Hepatocyte (in vitro differentiated cells): ENCODE measurements around the gene FLCN. TPM values are rescaled to one million over a fixed set of nuclear protein-coding genes. Genes with fewer than 3 reads are reported as not detected.

ENCODE experiments used
- DNase-seq: peaks from one replicate; pipeline ENCODE4 v3.0.0-alpha.2; 2016; ENCODE audit warnings: low spot score
- H2AFZ ChIP-seq: fragments of 200-600 bp; sonication (generic); 2 replicates; pipeline ENCODE4 v1.6.0; 2016; ENCODE audit warnings: antibody characterized with exemption, mild to moderate bottlenecking
- H3K27ac ChIP-seq: fragments of 200-600 bp; sonication (generic); 2 replicates; pipeline ENCODE4 v1.5.1; 2016; ENCODE audit warnings: mild to moderate bottlenecking
- H3K27me3 ChIP-seq: fragments of 200-600 bp; sonication (generic); 2 replicates; pipeline ENCODE4 v1.6.1; 2016
- H3K36me3 ChIP-seq: fragments of 200-600 bp; sonication (generic); replicated peaks from 2 replicates; pipeline ENCODE4 v1.5.1; 2016; ENCODE audit warnings: low read depth; ENCODE audit not compliant: insufficient read depth
- H3K4me1 ChIP-seq: fragments of 200-600 bp; sonication (generic); 2 replicates; pipeline ENCODE4 v1.5.1; 2016; ENCODE audit warnings: mild to moderate bottlenecking, moderate library complexity; ENCODE audit not compliant: insufficient read depth
- H3K4me2 ChIP-seq: fragments of 200-600 bp; sonication (generic); 2 replicates; pipeline ENCODE4 v1.6.0; 2016
- H3K4me3 ChIP-seq: fragments of 200-600 bp; sonication (generic); 2 replicates; pipeline ENCODE4 v1.5.1; 2016; ENCODE audit warnings: mild to moderate bottlenecking
- H3K79me2 ChIP-seq: fragments of 200-600 bp; sonication (generic); 2 replicates; pipeline ENCODE4 v1.6.0; 2017; ENCODE audit warnings: mild to moderate bottlenecking
- H3K9me2 ChIP-seq: fragments of 200-600 bp; sonication (generic); replicated peaks from 2 replicates; pipeline ENCODE4 v1.6.0; 2017; ENCODE audit warnings: mild to moderate bottlenecking; ENCODE audit not compliant: insufficient read depth
- H3K9me3 ChIP-seq: fragments of 200-600 bp; sonication (generic); 2 replicates; pipeline ENCODE4 v1.5.1; 2016; ENCODE audit warnings: low read depth, mild to moderate bottlenecking
- H4K20me1 ChIP-seq: fragments of 200-600 bp; sonication (generic); 2 replicates; pipeline ENCODE4 v1.6.0; 2016; ENCODE audit warnings: mild to moderate bottlenecking; ENCODE audit not compliant: insufficient read depth, poor library complexity, severe bottlenecking
- CTCF ChIP-seq: fragments of 200-600 bp; sonication (generic); IDR thresholded peaks from 2 replicates; pipeline ENCODE4 v1.5.1; 2016; ENCODE audit warnings: antibody characterized with exemption, mild to moderate bottlenecking; ENCODE audit not compliant: poor library complexity
- EZH2 ChIP-seq: fragments of 200-600 bp; sonication (generic); IDR thresholded peaks from 2 replicates; pipeline ENCODE4 v1.6.1; 2016; ENCODE audit warnings: antibody characterized with exemption, mild to moderate bottlenecking, borderline replicate concordance
- EZH2phosphoT487 ChIP-seq: fragments of 200-600 bp; sonication (generic); IDR thresholded peaks from one replicate; pipeline ENCODE4 v1.6.1; 2018; ENCODE audit warnings: antibody characterized with exemption, mild to moderate bottlenecking, low read depth, moderate library complexity; ENCODE audit not compliant: unreplicated experiment, severe bottlenecking
- WGBS: methylation state at CpG from one replicate; pipeline ENCODE4 v1.1.6; 2016; ENCODE audit warnings: low lambda C conversion rate; ENCODE audit errors: missing lambda C conversion rate; 5-methylcytosine and 5-hydroxymethylcytosine counted together
- polyA plus RNA-seq: library from polyadenylated mRNA; unstranded; fragments of >200 nt; fragmentation: Nextera tagmentation; extraction: Ambion mirVana; gene quantifications from 2 replicates; pipeline ENCODE4 v1.2.1, GENCODE V29; 2016
- total RNA-seq: library from RNA; depleted of rRNA; stranded (reverse); fragments of >200 nt; gene quantifications from 2 replicates; pipeline ENCODE4 v1.2.3, GENCODE V29; 2014

Gene FLCN
- total and polyA plus RNA-seq, 2 experiments from 2014 or later, result 31.0 to 66.2 TPM

GRCh38 chr17:17216776-17217175, 20.2 kb downstream of the FLCN start:
- no peak for DNase-seq
- WGBS, result 96% methylated on average over 16 of the region's 16 CpGs

GRCh38 chr17:17216236-17216635, 20.7 kb downstream of the FLCN start:
- 94% methylated on average over 15 of the region's 17 CpGs for WGBS
- Histone ChIP-seq H3K79me2 (no peaks in the 10 kb centered on the region), H2AFZ (no peak overlapping the region), H3K27me3 (no peaks in the 10 kb centered on the region), H3K9me3 (no peaks in the 10 kb centered on the region), H3K27ac (no peak overlapping the region), H4K20me1 (peaks cover 3% of the 10 kb centered on the region), H3K4me1 (no peaks in the 10 kb centered on the region), H3K4me3 (no peak overlapping the region), H3K36me3 (no peaks in the 10 kb centered on the region), H3K4me2 (no peak overlapping the region), H3K9me2 (no peaks in the 10 kb centered on the region)
- TF ChIP-seq CTCF, result no peak
- no peak for TF ChIP-seq EZH2phosphoT487
- no peak for TF ChIP-seq EZH2
- DNase-seq, result no peak

More at GRCh38 chr17:17216776-17217175, 20.2 kb downstream of the FLCN start:
- no peaks in the 10 kb centered on the region for H3K4me1 ChIP-seq
- no peak overlapping the region for H3K4me2 ChIP-seq
- H3K79me2 ChIP-seq, result no peaks in the 10 kb centered on the region
- H3K4me3 ChIP-seq, result no peak overlapping the region
- no peak overlapping the region for H3K27ac ChIP-seq
- H4K20me1 ChIP-seq, result peaks cover 3% of the 10 kb centered on the region
- H3K36me3 ChIP-seq, result no peaks in the 10 kb centered on the region
- TF ChIP-seq EZH2, result no peak
- TF ChIP-seq CTCF, result no peak
- TF ChIP-seq EZH2phosphoT487, result no peak
- no peaks in the 10 kb centered on the region for H3K27me3 ChIP-seq
- no peaks in the 10 kb centered on the region for H3K9me2 ChIP-seq
- H3K9me3 ChIP-seq, result no peaks in the 10 kb centered on the region
- H2AFZ ChIP-seq, result no peak overlapping the region

- Histone ChIP-seq H3K4me1 (no peaks in the 10 kb centered on the region), H3K9me2 (no peaks in the 10 kb centered on the region), H3K27ac (no peak overlapping the region), H4K20me1 (peaks cover 3% of the 10 kb centered on the region), H3K36me3 (no peaks in the 10 kb centered on the region), H3K4me2 (no peak overlapping the region), H3K79me2 (no peaks in the 10 kb centered on the region), H3K4me3 (no peak overlapping the region), H2AFZ (no peak overlapping the region), H3K27me3 (no peaks in the 10 kb centered on the region), H3K9me3 (no peaks in the 10 kb centered on the region)
- no peak for DNase-seq
- 95% methylated on average over 8 of the region's 8 CpGs for WGBS
- TF ChIP-seq CTCF, result no peak
- no peak for TF ChIP-seq EZH2
- TF ChIP-seq EZH2phosphoT487, result no peak
These were observed 21.4 kb downstream of the FLCN start for GRCh38 chr17:17215575-17215974.
